Body of pancreas (tissue), 4 donors: ENCODE data around the gene WARS2. TPM values are rescaled to one million over a fixed set of nuclear protein-coding genes. Genes with fewer than 3 reads are reported as not detected.

ENCODE experiments used
- ATAC-seq: fragments of 150-250 bp; one replicate; pipeline ENCODE4 v1.9.1; 2016
- DNase-seq, 4 donors: peaks; one replicate each; pipeline ENCODE4 v3.0.0-alpha.2; 2019
- H3K27ac ChIP-seq, 4 donors: fragments of 200-600 bp; sonication (generic); 1 replicate in 3 of 4; 2 replicates in 1 of 4; pipeline versions ENCODE4 v1.5.1 to v1.6.1; 2016 to 2019; ENCODE audit warnings: mild to moderate bottlenecking in 1 of 4, mixed read lengths in 1 of 4, moderate library complexity in 1 of 4
- H3K27me3 ChIP-seq, 2 donors: fragments of 200-600 bp; sonication (generic); one replicate each; pipeline ENCODE4 v1.6.0; 2016; ENCODE audit warnings: mild to moderate bottlenecking in 1 of 2
- H3K36me3 ChIP-seq, 2 donors: fragments of 200-600 bp; sonication (generic); replicated peaks in 1 of 2; 2 replicates each; pipeline ENCODE4 v1.5.1; 2016; ENCODE audit warnings: low read depth in 2 of 2; ENCODE audit not compliant: insufficient read depth in 1 of 2
- H3K4me1 ChIP-seq: fragments of 200-600 bp; sonication (generic); one replicate; pipeline ENCODE4 v1.6.0; 2016
- H3K4me3 ChIP-seq, 2 donors: fragments of 200-600 bp; sonication (generic); 1 replicate in 1 of 2; 2 replicates in 1 of 2; pipeline ENCODE4 v1.5.1; 2016 to 2019
- H3K9me3 ChIP-seq, 3 donors: fragments of 200-600 bp; sonication (generic); 1 replicate in 2 of 3; 2 replicates in 1 of 3; pipeline ENCODE4 v1.5.1; 2016
- CTCF ChIP-seq, 7 experiments: fragments of 450-650 bp in 4 of 7; fragments of 200-600 bp in 3 of 7; sonication (generic) in 3 of 7; IDR thresholded peaks; one replicate each; pipeline ENCODE4 v1.5.1; 2016 to 2019; ENCODE audit warnings: antibody characterized with exemption in 7 of 7
- POLR2A ChIP-seq, 3 donors: fragments of 450-650 bp; IDR thresholded peaks; one replicate each; pipeline ENCODE4 v1.6.1; 2016; ENCODE audit warnings: antibody characterized with exemption in 3 of 3, mild to moderate bottlenecking in 2 of 3
- WGBS, 2 donors: methylation state at CpG; one replicate each; pipeline ENCODE4 v1.1.5; 2017; 5-methylcytosine and 5-hydroxymethylcytosine counted together
- intact Hi-C: fragments of 100-400 bp; cut with DNase I; formaldehyde crosslinking; loops from one replicate; pipeline ENCODE4 v1.15.1; 2023
- total RNA-seq, 2 donors: library from RNA; depleted of rRNA; stranded (reverse); fragments of >200 nt; gene quantifications; one replicate each; pipeline ENCODE4 v1.1.0, GENCODE V29; 2016

Gene WARS2
- total RNA-seq, 2 donors from 2014 or later = 4.9 to 11.7 TPM

DNA sequence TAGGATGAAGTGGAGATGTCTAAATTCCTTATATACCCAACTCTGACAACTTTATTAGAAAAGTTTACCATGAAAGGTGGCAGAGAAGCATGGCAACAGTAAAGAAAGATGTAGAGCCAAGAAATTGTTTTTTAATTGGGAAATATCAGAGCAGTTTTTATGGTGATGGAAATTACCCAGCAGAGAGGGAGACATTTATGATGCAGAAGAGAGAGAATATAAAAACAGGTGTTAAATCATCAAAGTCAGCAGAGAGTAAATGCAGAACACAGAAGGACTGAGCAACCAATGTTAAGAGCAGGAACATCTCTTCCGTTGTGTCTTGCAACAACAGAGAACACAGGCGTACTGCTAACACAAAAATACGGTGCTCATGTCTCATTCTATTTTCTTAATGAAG lies 28.2 kb downstream of the WARS2 start:
- WGBS, 2 donors = 91 to 97% methylated on average over 3 of the region's 3 CpGs
- no peaks in the 10 kb centered on the region for H3K27me3 ChIP-seq
- H3K27ac ChIP-seq = no peak overlapping the region
- ATAC-seq (no peak), DNase-seq (no peak)
- no peaks in the 10 kb centered on the region for H3K9me3 ChIP-seq
- TF ChIP-seq CTCF (IDR thresholded peaks at IDR 0.05) (no peak), POLR2A (IDR thresholded peaks at IDR 0.05) (no peak)
- H3K4me3 ChIP-seq = no peak overlapping the region
- intact Hi-C loops = no loop called here
- H3K4me1 ChIP-seq = no peaks in the 10 kb centered on the region
- no peaks in the 10 kb centered on the region for H3K36me3 ChIP-seq

DNA sequence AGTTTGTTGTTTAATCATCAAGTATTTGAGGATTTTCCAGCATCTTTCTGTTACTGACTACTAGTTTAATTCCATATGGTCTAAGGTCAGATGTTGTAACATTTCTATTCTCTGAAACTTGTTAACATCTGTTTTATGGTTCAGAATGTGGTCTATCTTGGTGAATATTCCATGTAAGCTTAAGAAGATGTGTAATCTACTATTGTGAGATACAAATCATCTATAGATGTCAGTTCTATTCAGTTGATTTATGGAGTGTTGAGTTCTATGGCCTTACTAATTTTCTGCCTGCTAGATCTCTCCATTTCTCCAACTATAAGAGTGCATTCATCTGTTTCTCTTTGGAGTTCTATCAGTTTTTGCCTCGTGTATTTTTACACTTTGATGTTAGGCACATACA lies 31.5 kb downstream of the WARS2 start:
- intact Hi-C loops = no loop called here
- ATAC-seq = no peak
- Histone ChIP-seq H3K9me3 (no peaks in the 10 kb centered on the region), H3K36me3 (no peaks in the 10 kb centered on the region), H3K27ac (no peak overlapping the region), H3K27me3 (no peaks in the 10 kb centered on the region), H3K4me1 (no peaks in the 10 kb centered on the region), H3K4me3 (no peak overlapping the region)
- no peak for DNase-seq
- TF ChIP-seq POLR2A (IDR thresholded peaks at IDR 0.05) = no peak
- no peak for TF ChIP-seq CTCF (IDR thresholded peaks at IDR 0.05)
- 69 to 82% methylated on average over 1 of the region's 1 CpG for WGBS, 2 donors

DNA sequence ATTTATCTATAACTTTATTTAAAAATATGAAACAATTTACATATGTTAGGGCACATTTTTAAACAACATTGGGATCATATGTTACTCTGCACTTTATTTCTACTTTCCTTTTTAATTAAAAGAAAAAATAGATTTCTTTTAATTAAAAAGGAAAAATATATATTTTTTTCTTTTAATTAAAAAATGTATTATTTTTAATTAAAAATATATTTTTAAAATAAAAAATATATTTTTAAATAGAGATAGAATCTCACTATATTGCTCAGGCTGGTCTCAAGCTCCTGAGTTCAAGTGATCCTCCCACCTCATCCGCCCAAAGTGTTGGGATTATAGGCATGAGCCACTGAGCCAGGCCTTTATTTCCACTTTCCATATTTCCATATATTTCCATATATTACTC lies 36.7 kb downstream of the WARS2 start:
- Histone ChIP-seq H3K4me3 (no peak overlapping the region), H3K36me3 (no peaks in the 10 kb centered on the region), H3K9me3 (no peaks in the 10 kb centered on the region), H3K27me3 (no peaks in the 10 kb centered on the region), H3K27ac (no peak overlapping the region), H3K4me1 (no peaks in the 10 kb centered on the region)
- no peak for DNase-seq
- 97 to 98% methylated on average over 1 of the region's 1 CpG for WGBS, 2 donors
- intact Hi-C loops = no loop called here
- TF ChIP-seq POLR2A (IDR thresholded peaks at IDR 0.05) (no peak), CTCF (IDR thresholded peaks at IDR 0.05) (no peak)
- no peak for ATAC-seq

DNA sequence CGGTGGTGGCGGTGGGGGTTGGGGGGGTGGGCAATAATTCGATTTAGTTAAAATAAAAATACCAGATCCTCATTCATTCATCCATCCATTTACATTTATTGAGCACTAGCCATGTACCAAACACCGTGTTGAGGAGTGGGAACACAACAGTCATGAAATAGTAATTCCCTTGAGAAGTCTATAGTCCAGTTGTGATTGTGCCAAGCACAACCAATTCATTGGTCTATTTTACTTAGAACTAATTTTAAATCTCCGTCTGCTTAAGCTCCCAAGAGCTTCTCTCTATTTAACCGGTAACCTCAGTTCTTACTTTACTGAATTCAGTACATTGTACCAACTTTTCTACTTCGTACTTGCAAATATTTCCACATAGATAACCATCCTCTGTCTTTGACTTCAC lies 38.4 kb downstream of the WARS2 start:
- intact Hi-C loops = no loop called here
- no peaks in the 10 kb centered on the region for H3K9me3 ChIP-seq
- DNase-seq (no peak), ATAC-seq (no peak)
- 81 to 87% methylated on average over 7 of the region's 7 CpGs for WGBS, 2 donors
- H3K27me3 ChIP-seq = no peaks in the 10 kb centered on the region
- H3K4me3 ChIP-seq = no peak overlapping the region
- no peaks in the 10 kb centered on the region for H3K4me1 ChIP-seq
- no peaks in the 10 kb centered on the region for H3K36me3 ChIP-seq
- no peak overlapping the region for H3K27ac ChIP-seq
- TF ChIP-seq POLR2A (IDR thresholded peaks at IDR 0.05) = no peak
- no peak for TF ChIP-seq CTCF (IDR thresholded peaks at IDR 0.05)

- Histone ChIP-seq H3K27me3 (no peaks in the 10 kb centered on the region), H3K27ac (no peak overlapping the region), H3K9me3 (no peaks in the 10 kb centered on the region), H3K36me3 (no peaks in the 10 kb centered on the region), H3K4me3 (no peak overlapping the region), H3K4me1 (no peaks in the 10 kb centered on the region)
- ATAC-seq = peak; percentile 62
- TF ChIP-seq CTCF (IDR thresholded peaks at IDR 0.05) (no peak), POLR2A (IDR thresholded peaks at IDR 0.05) (no peak)
- WGBS, 2 donors = 87 to 94% methylated on average over 1 of the region's 1 CpG
- intact Hi-C loops = no loop called here
- DNase-seq = peak in 1 of 4 donors; percentile 31
Observed at GRCh38 chr1:119101563-119101962, 38.9 kb downstream of the WARS2 start.
